Natural killer cell (primary cell): ENCODE results near the gene NYAP2. TPM values are rescaled to one million over a fixed set of nuclear protein-coding genes. Genes with fewer than 3 reads are reported as not detected.

Experiments
- ATAC-seq, 3 donors: fragments of 150-1000 bp in 2 of 3; fragments of 200-7000 bp in 1 of 3; cut with Tn5 transposase; 1 replicate in 1 of 3; 2 replicates in 2 of 3; pipeline ENCODE4 v1.10.0; 2021; ENCODE audit warnings: mild to moderate bottlenecking in 2 of 3, moderate library complexity in 2 of 3
- DNase-seq, 2 donors: peaks; one replicate each; pipeline versions ENCODE4 v3.0.0 to v3.0.0-alpha.2; 2013 to 2021; ENCODE audit warnings: mixed read lengths in 1 of 2
- H3K27ac ChIP-seq: one replicate; pipeline ENCODE4 v1.5.1; 2013; ENCODE audit warnings: mild to moderate bottlenecking, low read length
- H3K27me3 ChIP-seq: one replicate; pipeline ENCODE4 v1.6.1; 2013; ENCODE audit warnings: low read length; ENCODE audit not compliant: control insufficient read depth, insufficient read depth
- H3K36me3 ChIP-seq: one replicate; pipeline ENCODE4 v1.6.1; 2013; ENCODE audit warnings: low read length; ENCODE audit not compliant: control insufficient read depth, insufficient read depth
- H3K4me1 ChIP-seq: one replicate; pipeline ENCODE4 v1.6.1; 2013; ENCODE audit warnings: low read length; ENCODE audit not compliant: control insufficient read depth, insufficient read depth
- H3K4me3 ChIP-seq: one replicate; pipeline ENCODE4 v1.5.1; 2013; ENCODE audit warnings: low read length
- H3K9me3 ChIP-seq: one replicate; pipeline ENCODE4 v1.6.1; 2013; ENCODE audit warnings: low read length; ENCODE audit not compliant: control insufficient read depth, insufficient read depth
- H3K27ac Mint-ChIP-seq, 2 donors: one replicate each; pipeline ENCODE4 v1.8.0; 2022; ENCODE audit warnings: mild to moderate bottlenecking in 2 of 2, mixed read lengths in 2 of 2, moderate library complexity in 1 of 2
- H3K27me3 Mint-ChIP-seq, 2 donors: one replicate each; pipeline ENCODE4 v1.8.0; 2022; ENCODE audit warnings: low read depth in 2 of 2, mixed read lengths in 2 of 2
- H3K36me3 Mint-ChIP-seq: one replicate; pipeline ENCODE4 v1.8.0; 2022; ENCODE audit warnings: mixed read lengths
- H3K4me1 Mint-ChIP-seq, 2 donors: one replicate each; pipeline ENCODE4 v1.8.0; 2022; ENCODE audit warnings: mixed read lengths in 2 of 2
- H3K4me3 Mint-ChIP-seq: one replicate; pipeline ENCODE4 v1.8.0; 2022; ENCODE audit warnings: mild to moderate bottlenecking, moderate library complexity, mixed read lengths
- H3K9me3 Mint-ChIP-seq, 2 donors: one replicate each; pipeline ENCODE4 v1.8.0; 2022; ENCODE audit warnings: mixed read lengths in 2 of 2
- CTCF ChIP-seq: fragments of 200-600 bp; IDR thresholded peaks from one replicate; pipeline ENCODE4 v1.8.0; 2022; ENCODE audit warnings: antibody characterized with exemption
- WGBS: methylation state at CpG from one replicate; pipeline ENCODE4 v1.1.7; 2013; ENCODE audit warnings: missing lambda C conversion rate; ENCODE audit not compliant: insufficient coverage; 5-methylcytosine and 5-hydroxymethylcytosine counted together
- intact Hi-C: fragments of 100-400 bp; cut with micrococcal nuclease; formaldehyde crosslinking; loops from one replicate; pipeline ENCODE4 v1.14.2; 2022
- total RNA-seq, 4 donors: library from RNA; stranded (reverse); fragments of 120-200 nt in 1 of 4; gene quantifications; one replicate each; pipeline versions ENCODE4 v1.2.3 to v1.2.4, GENCODE V29; 2013 to 2022

NYAP2 gene
- total RNA-seq, 3 donors from 2014 or later (not counting 1 experiment from before 2014, with no cell fraction given) = 0.14 TPM; not detected in 2

DNA sequence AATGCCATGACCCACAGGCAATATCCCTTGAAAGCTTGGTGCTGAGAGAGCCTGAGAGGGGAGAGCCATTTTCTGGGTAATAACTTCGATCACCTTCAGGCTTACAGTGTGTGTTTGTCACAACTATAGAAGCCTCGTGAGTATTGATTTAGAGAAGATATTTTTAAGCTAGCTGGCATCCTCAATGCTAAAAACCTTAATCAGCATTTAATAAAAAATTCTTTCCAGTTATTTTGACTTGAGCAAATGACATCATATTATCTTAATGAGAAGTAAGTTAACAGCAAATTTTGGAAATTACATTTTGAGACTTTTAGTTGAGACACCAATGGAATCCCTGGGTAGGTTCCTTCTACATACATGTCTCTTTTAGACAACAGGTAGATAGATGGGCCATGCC lies 283.7 kb downstream of the NYAP2 start:
- 88% methylated on average over 1 of the region's 2 CpGs for WGBS

GRCh38 chr2:225690153-225690552 lies 290.6 kb downstream of the NYAP2 start:
- H3K9me3 Mint-ChIP-seq = no peaks in the 10 kb centered on the region
- H3K27me3 Mint-ChIP-seq = no peaks in the 10 kb centered on the region
- no CpG with 5 or more reads among the region's 1 CpG for WGBS
- H3K9me3 ChIP-seq = no peaks in the 10 kb centered on the region
- no peak overlapping the region for H3K27ac ChIP-seq
- H3K4me3 Mint-ChIP-seq = no peak overlapping the region
- no peak for DNase-seq
- ATAC-seq = no peak
- peaks cover 3% of the 10 kb centered on the region for H3K27me3 ChIP-seq
- H3K36me3 ChIP-seq = no peaks in the 10 kb centered on the region
- H3K36me3 Mint-ChIP-seq = no peaks in the 10 kb centered on the region
- no peaks in the 10 kb centered on the region for H3K4me1 ChIP-seq
- no peak overlapping the region for H3K4me3 ChIP-seq
- no peaks in the 10 kb centered on the region for H3K4me1 Mint-ChIP-seq
- no peak for TF ChIP-seq CTCF
- intact Hi-C loops = no loop called here
- H3K27ac Mint-ChIP-seq = no peak overlapping the region

More for the DNA sequence above, 283.7 kb downstream of the NYAP2 start:
- Mint-ChIP-seq H3K36me3 (no peaks in the 10 kb centered on the region), H3K4me1 (no peaks in the 10 kb centered on the region), H3K27ac (no peak overlapping the region), H3K4me3 (no peak overlapping the region), H3K9me3 (no peaks in the 10 kb centered on the region), H3K27me3 (peaks cover under 1 to 6% of the 10 kb centered on the region in 2 donors)
- no peak overlapping the region for H3K4me3 ChIP-seq
- peaks cover 3% of the 10 kb centered on the region for H3K27me3 ChIP-seq
- no peak for TF ChIP-seq CTCF
- no peak for DNase-seq
- H3K36me3 ChIP-seq = no peaks in the 10 kb centered on the region
- H3K4me1 ChIP-seq = no peaks in the 10 kb centered on the region
- intact Hi-C loops = no loop called here
- no peak for ATAC-seq
- no peak overlapping the region for H3K27ac ChIP-seq
- H3K9me3 ChIP-seq = no peaks in the 10 kb centered on the region

GRCh38 chr2:225691711-225692110 lies 292.2 kb downstream of the NYAP2 start:
- peaks cover 3% of the 10 kb centered on the region for H3K27me3 ChIP-seq
- H3K4me1 ChIP-seq = no peaks in the 10 kb centered on the region
- TF ChIP-seq CTCF = no peak
- Mint-ChIP-seq H3K36me3 (no peaks in the 10 kb centered on the region), H3K4me1 (no peaks in the 10 kb centered on the region), H3K9me3 (no peaks in the 10 kb centered on the region), H3K27me3 (no peaks in the 10 kb centered on the region), H3K27ac (no peak overlapping the region), H3K4me3 (no peak overlapping the region)
- DNase-seq (no peak), ATAC-seq (no peak)
- no peak overlapping the region for H3K4me3 ChIP-seq
- WGBS = 84% methylated on average over 3 of the region's 3 CpGs
- intact Hi-C loops = no loop called here
- no peaks in the 10 kb centered on the region for H3K36me3 ChIP-seq
- no peak overlapping the region for H3K27ac ChIP-seq
- no peaks in the 10 kb centered on the region for H3K9me3 ChIP-seq

DNA sequence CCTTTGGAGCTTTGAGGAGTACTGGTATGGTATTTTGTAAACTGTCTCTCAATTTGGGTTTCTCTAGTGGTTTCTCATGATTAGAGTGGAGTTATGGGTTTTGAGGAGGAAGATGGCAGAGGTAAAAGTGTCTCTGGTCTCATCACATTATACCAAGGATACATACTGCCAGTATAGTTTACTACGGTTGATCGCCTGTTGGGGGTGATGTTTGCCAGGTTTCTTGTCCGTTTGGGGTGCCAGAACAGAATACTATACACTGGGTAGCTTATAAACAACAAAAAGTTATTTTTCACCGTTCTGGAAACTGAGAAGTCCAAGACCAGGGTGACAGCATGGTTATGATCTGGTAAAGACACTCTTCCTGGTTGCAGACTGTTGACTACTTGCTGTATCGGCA lies 293.7 kb downstream of the NYAP2 start:
- no peak for TF ChIP-seq CTCF
- H3K4me1 ChIP-seq = no peaks in the 10 kb centered on the region
- Mint-ChIP-seq H3K4me3 (no peak overlapping the region), H3K9me3 (no peaks in the 10 kb centered on the region), H3K27me3 (no peaks in the 10 kb centered on the region), H3K27ac (no peak overlapping the region), H3K36me3 (no peaks in the 10 kb centered on the region), H3K4me1 (no peaks in the 10 kb centered on the region)
- intact Hi-C loops = no loop called here
- ATAC-seq = no peak
- DNase-seq = no peak
- no peaks in the 10 kb centered on the region for H3K9me3 ChIP-seq
- H3K27ac ChIP-seq = no peak overlapping the region
- H3K27me3 ChIP-seq = no peaks in the 10 kb centered on the region
- no peaks in the 10 kb centered on the region for H3K36me3 ChIP-seq
- no peak overlapping the region for H3K4me3 ChIP-seq
- WGBS = 58% methylated on average over 3 of the region's 5 CpGs
